Naive thymus-derived CD4-positive, alpha-beta T cell (primary cell): ENCODE measurements around the gene CEP78. TPM values are rescaled to one million over a fixed set of nuclear protein-coding genes. Genes with fewer than 3 reads are reported as not detected.
A peak's percentile ranks its signal among the peaks of the same experiment; 100 is the strongest.

Source experiments
- ATAC-seq: fragments of 150-1000 bp; cut with Tn5 transposase; 2 replicates; pipeline ENCODE4 v1.10.0; 2021; ENCODE audit warnings: mild to moderate bottlenecking, moderate library complexity
- CTCF ChIA-PET: fragments of 350-600 bp; sonication (Branson Sonifier 250); formaldehyde crosslinking; loops from one replicate; lab custom pipeline; 2021; ENCODE audit warnings: antibody characterized with exemption; lab: Charles Lee
- POLR2A ChIA-PET: fragments of 350-600 bp; sonication (Branson Sonifier 250); formaldehyde crosslinking; loops from one replicate; lab custom pipeline; 2021; ENCODE audit warnings: antibody characterized with exemption, inconsistent platforms; lab: Charles Lee
- DNase-seq, 9 donors: peaks; one replicate each; pipeline versions ENCODE4 v3.0.0 to v3.0.0-alpha.2; 2020 to 2022; ENCODE audit warnings: mixed read lengths in 1 of 9
- H3K27ac ChIP-seq: one replicate; pipeline ENCODE4 v1.7.0; 2013; ENCODE audit warnings: mild to moderate bottlenecking, low read depth, low read length, moderate library complexity
- H3K27me3 ChIP-seq, 2 donors: one replicate each; pipeline ENCODE4 v1.7.0; 2013; ENCODE audit warnings: low read length in 2 of 2, mild to moderate bottlenecking in 2 of 2, moderate library complexity in 2 of 2; ENCODE audit not compliant: control insufficient read depth in 2 of 2, insufficient read depth in 2 of 2
- H3K36me3 ChIP-seq, 3 experiments: 1 replicate in 2 of 3; 2 replicates in 1 of 3; pipeline ENCODE4 v1.7.0; 2013; ENCODE audit warnings: low read length in 3 of 3, mild to moderate bottlenecking in 3 of 3, moderate library complexity in 1 of 3; ENCODE audit not compliant: insufficient read depth in 3 of 3, control insufficient read depth in 2 of 3
- H3K4me1 ChIP-seq, 2 donors: one replicate each; pipeline ENCODE4 v1.7.0; 2013; ENCODE audit warnings: low read length in 2 of 2, mild to moderate bottlenecking in 2 of 2, moderate library complexity in 1 of 2; ENCODE audit not compliant: control insufficient read depth in 2 of 2, insufficient read depth in 2 of 2
- H3K4me3 ChIP-seq: 2 replicates; pipeline ENCODE4 v1.7.0; 2013; ENCODE audit warnings: mild to moderate bottlenecking, low read length
- H3K9me3 ChIP-seq, 3 experiments: 1 replicate in 2 of 3; 2 replicates in 1 of 3; pipeline ENCODE4 v1.7.0; 2013; ENCODE audit warnings: low read length in 3 of 3; ENCODE audit not compliant: control insufficient read depth in 2 of 3
- H3K27ac Mint-ChIP-seq, 9 donors: one replicate each; pipeline ENCODE4 v1.8.0; 2020 to 2022; ENCODE audit warnings: mixed read lengths in 9 of 9, mild to moderate bottlenecking in 8 of 9, moderate library complexity in 5 of 9, inconsistent platforms in 2 of 9
- H3K27me3 Mint-ChIP-seq, 5 donors: one replicate each; pipeline ENCODE4 v1.8.0; 2021 to 2022; ENCODE audit warnings: mixed read lengths in 5 of 5, mild to moderate bottlenecking in 1 of 5
- H3K36me3 Mint-ChIP-seq, 5 donors: one replicate each; pipeline ENCODE4 v1.8.0; 2020 to 2022; ENCODE audit warnings: mixed read lengths in 5 of 5, mild to moderate bottlenecking in 3 of 5, inconsistent platforms in 1 of 5
- H3K4me1 Mint-ChIP-seq, 7 donors: one replicate each; pipeline ENCODE4 v1.8.0; 2020 to 2022; ENCODE audit warnings: mixed read lengths in 7 of 7, mild to moderate bottlenecking in 3 of 7, inconsistent platforms in 1 of 7
- H3K4me3 Mint-ChIP-seq, 10 donors: one replicate each; pipeline ENCODE4 v1.8.0; 2020 to 2022; ENCODE audit warnings: mild to moderate bottlenecking in 10 of 10, mixed read lengths in 10 of 10, moderate library complexity in 6 of 10, inconsistent platforms in 2 of 10
- H3K9me3 Mint-ChIP-seq, 11 donors: one replicate each; pipeline ENCODE4 v1.8.0; 2020 to 2022; ENCODE audit warnings: mixed read lengths in 11 of 11, mild to moderate bottlenecking in 4 of 11, inconsistent platforms in 1 of 11, moderate library complexity in 1 of 11
- intact Hi-C, 2 donors: fragments of 100-400 bp; cut with micrococcal nuclease; formaldehyde crosslinking; loops; one replicate each; pipeline ENCODE4 v1.15.1; 2023
- polyA plus RNA-seq, 2 donors: library from polyadenylated mRNA; unstranded; fragments of 300-500 nt; fragmentation: Illumina TruSeq; gene quantifications; one replicate each; pipeline ENCODE4 v1.2.3, GENCODE V29; 2021
- total RNA-seq, 6 experiments: library from RNA in 5 of 6; stranded (reverse) in 5 of 6; gene quantifications; 1 replicate in 5 of 6; 2 replicates in 1 of 6; pipeline ENCODE4 v1.2.3 and lab custom pipeline; 2021 to 2026

The CEP78 gene, protein sequence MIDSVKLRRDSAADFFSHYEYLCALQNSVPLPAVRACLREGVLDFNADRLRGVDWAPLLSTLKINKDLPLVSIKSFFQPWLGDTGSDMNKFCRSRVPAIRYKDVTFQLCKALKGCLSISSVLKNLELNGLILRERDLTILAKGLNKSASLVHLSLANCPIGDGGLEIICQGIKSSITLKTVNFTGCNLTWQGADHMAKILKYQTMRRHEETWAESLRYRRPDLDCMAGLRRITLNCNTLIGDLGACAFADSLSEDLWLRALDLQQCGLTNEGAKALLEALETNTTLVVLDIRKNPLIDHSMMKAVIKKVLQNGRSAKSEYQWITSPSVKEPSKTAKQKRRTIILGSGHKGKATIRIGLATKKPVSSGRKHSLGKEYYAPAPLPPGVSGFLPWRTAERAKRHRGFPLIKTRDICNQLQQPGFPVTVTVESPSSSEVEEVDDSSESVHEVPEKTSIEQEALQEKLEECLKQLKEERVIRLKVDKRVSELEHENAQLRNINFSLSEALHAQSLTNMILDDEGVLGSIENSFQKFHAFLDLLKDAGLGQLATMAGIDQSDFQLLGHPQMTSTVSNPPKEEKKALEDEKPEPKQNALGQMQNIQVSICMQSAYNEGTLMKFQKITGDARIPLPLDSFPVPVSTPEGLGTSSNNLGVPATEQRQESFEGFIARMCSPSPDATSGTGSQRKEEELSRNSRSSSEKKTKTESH
- total RNA-seq (10 to 100 TPM; 14.7 to 34.8 (median 23.1) TPM), polyA plus RNA-seq (10 to 100 TPM; 10.9 to 13.3 TPM), total RNA-seq (lab: John Stamatoyannopoulos, UW) (39.8 reads per million, percentile 66 among the genes with 10 or more reads in this experiment)

DNA sequence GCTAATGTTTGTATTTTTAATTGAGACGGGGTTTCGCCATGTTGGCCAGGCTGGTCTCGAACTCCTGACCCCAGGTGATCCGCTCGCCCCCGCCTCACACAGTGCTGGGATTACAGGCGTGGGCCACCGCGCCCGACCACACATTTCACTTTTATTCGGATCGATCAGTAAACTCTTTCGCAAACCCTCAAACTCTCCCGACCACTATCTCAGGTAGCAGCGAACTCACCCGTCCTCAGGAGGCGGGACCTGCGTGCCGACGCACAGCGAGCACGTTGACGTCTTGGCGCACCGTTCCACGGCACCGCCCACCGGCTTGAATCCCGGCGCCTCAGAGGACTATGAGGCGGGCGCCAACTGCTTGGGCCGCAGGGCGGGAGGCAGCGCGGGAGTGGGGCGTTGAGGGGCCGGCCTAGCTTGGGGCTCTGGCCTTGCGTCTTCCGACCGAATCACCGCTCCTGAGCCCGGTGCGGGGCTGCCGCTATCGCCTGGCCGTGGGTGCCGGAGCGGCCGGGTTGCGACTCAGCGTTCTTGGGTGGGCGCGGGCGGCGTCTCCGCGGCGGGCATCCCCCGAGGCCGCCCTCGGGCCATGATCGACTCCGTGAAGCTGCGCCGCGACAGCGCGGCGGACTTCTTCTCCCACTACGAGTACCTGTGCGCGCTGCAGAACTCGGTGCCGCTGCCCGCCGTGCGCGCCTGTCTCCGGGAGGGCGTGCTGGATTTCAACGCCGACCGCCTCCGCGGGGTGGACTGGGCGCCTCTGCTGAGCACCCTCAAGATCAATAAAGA, at the start of gene CEP78:
CEP78 (plus strand) TSS at position 314 of the 789 bp plus-strand sequence; CDS start at position 590, 276 bp downstream.
- Mint-ChIP-seq H3K4me1 (peaks cover 28 to 46% (median 40%) of the 10 kb centered on the region in 7 donors), H3K4me3 (peak within 1 kb of the TSS in 4 of 10 donors; percentile 74 to 98 (median 98)), H3K36me3 (peaks cover 0 to 15% (median 4%) of the 10 kb centered on the region in 5 donors), H3K9me3 (peaks cover 0 to 1% (median 0%) of the 10 kb centered on the region in 11 donors), H3K27ac (peak within 1 kb of the TSS; percentile 91 to 98 (median 95)), H3K27me3 (peaks cover 0 to 3% (median 0%) of the 10 kb centered on the region in 5 donors)
- peak within 1 kb of the TSS; percentile 86 for H3K4me3 ChIP-seq
- DNase-seq: peak; percentile 67 to 88 (median 81)
- no peaks in the 10 kb centered on the region for H3K27me3 ChIP-seq
- POLR2A ChIA-PET: interaction anchor here (0.9 to 1.7 kb wide), 2 partner anchors 25 to 60 kb away, joined by 3 to 5 read pairs; no protein-coding TSS in a partner anchor
- H3K9me3 ChIP-seq: no peaks in the 10 kb centered on the region
- peak; percentile 96 for ATAC-seq
- peaks cover 0 to 9% (median 0%) of the 10 kb centered on the region in 3 experiments for H3K36me3 ChIP-seq
- CTCF ChIA-PET: interaction anchor here (1.4 kb wide), 1 partner anchor 802 kb away, joined by 3 read pairs; no protein-coding TSS in a partner anchor
- intact Hi-C loops: loop anchor here (1.0 to 2.0 kb wide), 9 partner anchors 23 to 1059 kb away; partner anchors contain the start of genes VPS13A (in 2 of the 2), GNAQ (in 1 of the 2) and PSAT1 (in 1 of the 2)
- H3K27ac ChIP-seq: peak within 1 kb of the TSS; percentile 72
- H3K4me1 ChIP-seq: peaks cover 5 to 12% of the 10 kb centered on the region in 2 donors

DNA sequence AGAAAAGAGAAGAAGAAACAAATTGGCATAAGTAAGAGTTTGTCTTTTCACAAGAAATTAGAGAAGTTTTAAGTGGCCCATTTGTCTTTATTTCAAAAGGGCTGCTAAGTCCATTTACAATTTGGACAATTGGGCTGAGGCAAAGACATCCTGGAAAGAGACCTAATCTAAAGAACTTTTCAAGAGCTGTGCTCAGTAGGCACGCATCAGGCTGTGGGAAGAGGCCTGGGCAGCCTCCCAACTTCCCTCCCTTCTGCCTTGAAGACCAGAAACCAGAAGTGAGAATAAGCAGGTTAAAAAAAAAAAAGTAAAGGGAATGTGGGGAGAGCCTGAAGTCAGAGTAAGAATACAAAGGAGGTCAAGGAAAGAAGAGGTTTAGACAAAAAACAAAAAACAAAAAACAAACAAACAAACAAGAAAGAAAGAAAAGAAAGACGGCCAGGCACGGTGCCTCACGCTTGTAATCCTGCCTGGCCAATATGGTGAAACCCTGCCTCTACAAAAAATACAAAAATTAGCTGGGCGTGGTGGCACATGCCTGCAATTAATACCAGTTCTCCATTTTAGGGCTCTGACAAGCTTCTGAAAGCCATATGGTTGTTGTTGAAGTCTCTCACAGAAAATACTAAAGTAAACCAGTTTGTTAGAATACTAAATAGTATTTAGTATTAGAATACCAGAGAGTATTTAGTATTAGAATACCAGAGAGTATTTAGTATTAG, 48.0 kb upstream of the CEP78 start:
- peaks cover 0 to 28% (median 0%) of the 10 kb centered on the region in 5 donors for H3K27me3 Mint-ChIP-seq

DNA sequence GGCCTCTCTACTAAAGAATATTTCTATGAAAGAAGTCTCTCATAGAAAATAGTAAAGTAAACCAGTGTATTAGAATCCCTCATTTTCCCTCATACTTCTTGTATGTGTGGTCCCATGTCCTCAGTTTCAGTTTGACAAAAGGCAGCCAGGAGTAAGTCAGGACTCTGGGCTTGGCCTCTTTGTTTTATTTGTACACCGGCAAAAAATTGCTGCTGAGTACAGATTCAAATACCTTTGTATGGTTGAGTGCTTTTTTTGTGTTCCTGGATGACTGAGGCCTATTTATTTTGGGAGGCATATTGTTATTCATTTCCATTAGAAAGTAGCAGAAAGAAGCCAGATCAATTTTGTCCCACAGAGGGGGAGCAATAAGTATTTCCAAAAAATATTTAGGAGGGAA, 47.3 kb upstream of the CEP78 start:
- Mint-ChIP-seq H3K4me1 (peaks cover 0 to 7% (median 0%) of the 10 kb centered on the region in 7 donors), H3K27me3 (peaks cover 0 to 28% (median 0%) of the 10 kb centered on the region in 5 donors), H3K4me3 (no peak overlapping the region), H3K36me3 (no peaks in the 10 kb centered on the region), H3K27ac (no peak overlapping the region), H3K9me3 (peaks cover 0 to 6% (median 0%) of the 10 kb centered on the region in 11 donors)
- ChIA-PET POLR2A (no interaction called here), CTCF (no interaction called here)
- intact Hi-C loops: no loop called here
- Histone ChIP-seq H3K36me3 (no peaks in the 10 kb centered on the region), H3K4me1 (no peaks in the 10 kb centered on the region), H3K9me3 (no peaks in the 10 kb centered on the region), H3K27ac (no peak overlapping the region), H3K4me3 (no peak overlapping the region), H3K27me3 (no peaks in the 10 kb centered on the region)
- ATAC-seq (no peak), DNase-seq (no peak)

More for the DNA sequence above, 48.0 kb upstream of the CEP78 start:
- POLR2A ChIA-PET: no interaction called here
- Mint-ChIP-seq H3K4me3 (no peak overlapping the region), H3K9me3 (peaks cover 0 to 5% (median 0%) of the 10 kb centered on the region in 11 donors), H3K27ac (peak overlapping the region in 2 of 9 donors; percentile 9 to 71), H3K36me3 (no peaks in the 10 kb centered on the region), H3K4me1 (peaks cover 0 to 7% (median 0%) of the 10 kb centered on the region in 7 donors)
- DNase-seq (no peak), ATAC-seq (no peak)
- Histone ChIP-seq H3K36me3 (no peaks in the 10 kb centered on the region), H3K27ac (no peak overlapping the region), H3K4me1 (no peaks in the 10 kb centered on the region), H3K4me3 (no peak overlapping the region), H3K9me3 (no peaks in the 10 kb centered on the region), H3K27me3 (no peaks in the 10 kb centered on the region)
- CTCF ChIA-PET: no interaction called here
- intact Hi-C loops: no loop called here

DNA sequence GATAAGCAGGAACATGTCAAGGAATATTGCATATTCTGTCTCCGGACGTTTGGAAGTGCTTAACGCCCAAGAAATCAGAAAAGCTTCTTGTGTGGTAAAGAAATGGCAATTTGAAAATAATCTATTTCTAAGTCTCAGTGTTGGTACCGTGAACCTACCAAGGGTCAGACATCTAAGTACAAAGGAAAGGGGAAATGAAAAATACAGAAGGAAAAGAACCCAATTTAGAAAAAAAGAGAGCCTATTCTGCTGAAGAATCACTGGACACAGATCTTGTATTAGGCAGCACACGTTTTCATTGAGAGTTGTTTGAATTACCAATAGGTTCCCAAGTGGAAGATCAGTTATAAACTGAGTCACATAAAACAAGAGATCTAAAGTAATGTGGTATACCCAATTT, 46.9 kb upstream of the CEP78 start:
- peaks cover 0 to 1% (median 0%) of the 10 kb centered on the region in 5 donors for H3K36me3 Mint-ChIP-seq
- H3K27me3 ChIP-seq: no peaks in the 10 kb centered on the region
- no peaks in the 10 kb centered on the region for H3K36me3 ChIP-seq
- no peak overlapping the region for H3K4me3 ChIP-seq
- H3K9me3 Mint-ChIP-seq: peaks cover 0 to 10% (median under 1%) of the 10 kb centered on the region in 11 donors
- H3K9me3 ChIP-seq: no peaks in the 10 kb centered on the region
- no peak overlapping the region for H3K27ac ChIP-seq
- ChIA-PET POLR2A (no interaction called here), CTCF (interaction anchor here (1.4 kb wide), 1 partner anchor 27 kb away, joined by 3 read pairs; no protein-coding TSS in a partner anchor)
- H3K27ac Mint-ChIP-seq: no peak overlapping the region
- intact Hi-C loops: no loop called here
- ATAC-seq (no peak), DNase-seq (no peak)
- peaks cover 0 to 7% (median 1%) of the 10 kb centered on the region in 7 donors for H3K4me1 Mint-ChIP-seq
- H3K4me1 ChIP-seq: no peaks in the 10 kb centered on the region
- H3K27me3 Mint-ChIP-seq: peaks cover 0 to 28% (median 0%) of the 10 kb centered on the region in 5 donors
- no peak overlapping the region for H3K4me3 Mint-ChIP-seq

DNA sequence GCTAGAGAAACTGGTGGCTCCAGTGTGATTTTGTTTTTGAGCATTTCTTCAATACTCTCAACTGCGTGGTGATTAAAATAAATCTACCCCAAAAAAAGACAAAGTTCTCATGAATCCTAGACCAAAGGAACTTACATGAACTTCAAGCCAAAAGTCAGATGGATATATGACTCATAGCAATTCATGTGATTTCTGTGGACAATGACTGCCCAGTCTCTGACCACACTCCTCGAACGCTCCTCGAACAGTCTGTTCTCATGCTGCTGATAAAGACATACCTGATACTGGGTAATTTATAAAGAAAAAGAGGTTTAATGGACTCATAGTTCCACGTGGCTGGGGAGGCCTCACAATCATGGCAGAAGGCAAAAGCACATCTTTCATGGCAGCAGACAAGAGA, 46.4 kb upstream of the CEP78 start:
- Mint-ChIP-seq H3K36me3 (peaks cover 0 to 3% (median 0%) of the 10 kb centered on the region in 5 donors), H3K4me3 (no peak overlapping the region), H3K9me3 (peaks cover 0 to 14% (median 1%) of the 10 kb centered on the region in 11 donors), H3K4me1 (peaks cover 0 to 8% (median 3%) of the 10 kb centered on the region in 7 donors), H3K27me3 (peaks cover 0 to 28% (median 0%) of the 10 kb centered on the region in 5 donors), H3K27ac (no peak overlapping the region)
- Histone ChIP-seq H3K9me3 (no peaks in the 10 kb centered on the region), H3K36me3 (no peaks in the 10 kb centered on the region), H3K27me3 (no peaks in the 10 kb centered on the region), H3K4me3 (no peak overlapping the region), H3K27ac (no peak overlapping the region), H3K4me1 (no peaks in the 10 kb centered on the region)
- DNase-seq: no peak
- ChIA-PET CTCF (interaction anchor here (1.4 kb wide), 1 partner anchor 26 kb away, joined by 3 read pairs; no protein-coding TSS in a partner anchor), POLR2A (no interaction called here)
- peak; percentile 51 for ATAC-seq
- intact Hi-C loops: no loop called here
